ENCODE data around the gene SLC22A12.
"Not testable (repeated sequence)": the region's sequence is repeated elsewhere in the genome, so short reads cannot be mapped to it uniquely, and the experiment has no call there.

Gene SLC22A12

DNA sequence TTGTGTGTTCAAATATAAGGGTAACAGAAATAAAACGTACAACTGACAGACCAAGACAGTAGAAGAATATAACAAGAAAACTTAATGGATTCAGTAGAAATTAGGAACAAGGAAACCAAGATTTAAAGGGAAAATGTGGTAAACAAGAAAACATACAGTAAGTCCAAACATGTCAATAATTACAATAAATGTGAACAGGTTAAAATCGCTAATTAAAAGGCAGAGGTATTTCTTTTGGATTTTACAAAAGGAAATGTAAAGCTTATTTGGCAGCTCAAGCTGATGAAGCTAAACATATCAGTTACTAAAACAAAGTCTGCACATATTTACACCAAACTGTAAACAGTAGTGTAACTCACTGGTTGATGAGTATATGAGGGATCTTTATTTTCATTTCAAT is 2.3 kb upstream of the SLC22A12 start:
- DNase-seq (ENCODE audit: low read depth), result no peak

DNA sequence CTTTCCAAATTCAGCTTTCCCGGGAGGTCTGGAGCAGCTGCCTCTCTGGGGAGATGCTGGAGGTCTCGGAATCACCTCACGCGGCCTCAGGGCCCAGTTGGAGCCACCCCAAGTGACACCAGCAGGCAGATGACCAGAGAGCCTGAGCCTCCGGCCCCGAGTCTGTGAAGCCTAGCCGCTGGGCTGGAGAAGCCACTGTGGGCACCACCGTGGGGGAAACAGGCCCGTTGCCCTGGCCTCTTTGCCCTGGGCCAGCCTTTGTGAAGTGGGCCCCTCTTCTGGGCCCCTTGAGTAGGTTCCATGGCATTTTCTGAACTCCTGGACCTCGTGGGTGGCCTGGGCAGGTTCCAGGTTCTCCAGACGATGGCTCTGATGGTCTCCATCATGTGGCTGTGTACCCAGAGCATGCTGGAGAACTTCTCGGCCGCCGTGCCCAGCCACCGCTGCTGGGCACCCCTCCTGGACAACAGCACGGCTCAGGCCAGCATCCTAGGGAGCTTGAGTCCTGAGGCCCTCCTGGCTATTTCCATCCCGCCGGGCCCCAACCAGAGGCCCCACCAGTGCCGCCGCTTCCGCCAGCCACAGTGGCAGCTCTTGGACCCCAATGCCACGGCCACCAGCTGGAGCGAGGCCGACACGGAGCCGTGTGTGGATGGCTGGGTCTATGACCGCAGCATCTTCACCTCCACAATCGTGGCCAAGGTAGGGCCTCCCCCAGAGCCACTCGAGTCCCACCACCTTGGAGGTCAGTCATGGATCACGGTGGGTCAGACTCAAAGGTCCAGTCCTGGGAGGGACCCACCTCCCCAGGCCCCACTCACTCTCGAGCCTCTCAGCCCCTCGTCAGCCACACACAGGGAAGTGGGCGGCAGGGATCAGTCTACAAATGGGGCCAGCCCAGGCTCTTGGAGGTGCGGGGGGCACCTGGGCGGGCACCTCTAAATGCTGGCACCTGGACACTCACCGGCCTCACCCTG is 525 bp downstream of the SLC22A12 start:
- DNase-seq (ENCODE audit: low read depth), result no peak

DNA sequence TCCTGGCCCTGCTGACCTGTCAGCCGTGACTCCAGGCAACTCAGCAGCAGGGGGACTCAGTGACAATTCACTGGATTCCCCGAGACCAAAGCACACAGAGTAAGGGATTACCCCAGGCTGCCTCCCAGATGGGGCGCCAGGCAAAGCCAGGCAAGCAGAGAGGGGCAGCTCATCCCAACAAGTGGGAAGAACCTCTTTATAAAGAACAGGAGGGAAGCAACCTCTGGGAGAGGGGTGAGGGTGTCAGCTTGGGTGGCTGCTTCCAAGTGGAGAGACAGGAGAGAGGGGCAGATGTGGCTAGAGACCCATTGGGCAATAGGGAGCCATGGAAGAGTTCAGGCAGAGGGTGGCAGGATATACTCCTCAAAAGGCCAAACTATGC is 1.2 kb downstream of the SLC22A12 start:
- DNase-seq (ENCODE audit: low read depth), result no peak

DNA sequence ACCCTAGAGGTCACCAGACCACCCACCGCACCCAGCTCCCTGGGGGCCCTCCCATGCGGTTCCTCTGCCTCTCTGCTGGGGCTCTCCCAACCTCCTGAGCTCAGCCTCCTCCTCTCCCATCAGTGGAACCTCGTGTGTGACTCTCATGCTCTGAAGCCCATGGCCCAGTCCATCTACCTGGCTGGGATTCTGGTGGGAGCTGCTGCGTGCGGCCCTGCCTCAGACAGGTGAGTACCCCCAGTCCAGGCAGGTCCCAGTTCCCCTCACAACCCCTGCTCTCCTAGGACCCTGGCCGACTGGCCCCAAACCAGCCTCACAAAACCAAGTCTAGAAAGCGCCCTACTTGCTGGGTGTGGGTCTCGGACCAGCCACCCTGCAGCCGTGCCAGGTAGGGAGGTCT is 1.6 kb downstream of the SLC22A12 start:
- DNase-seq (ENCODE audit: low read depth), result no peak

DNA sequence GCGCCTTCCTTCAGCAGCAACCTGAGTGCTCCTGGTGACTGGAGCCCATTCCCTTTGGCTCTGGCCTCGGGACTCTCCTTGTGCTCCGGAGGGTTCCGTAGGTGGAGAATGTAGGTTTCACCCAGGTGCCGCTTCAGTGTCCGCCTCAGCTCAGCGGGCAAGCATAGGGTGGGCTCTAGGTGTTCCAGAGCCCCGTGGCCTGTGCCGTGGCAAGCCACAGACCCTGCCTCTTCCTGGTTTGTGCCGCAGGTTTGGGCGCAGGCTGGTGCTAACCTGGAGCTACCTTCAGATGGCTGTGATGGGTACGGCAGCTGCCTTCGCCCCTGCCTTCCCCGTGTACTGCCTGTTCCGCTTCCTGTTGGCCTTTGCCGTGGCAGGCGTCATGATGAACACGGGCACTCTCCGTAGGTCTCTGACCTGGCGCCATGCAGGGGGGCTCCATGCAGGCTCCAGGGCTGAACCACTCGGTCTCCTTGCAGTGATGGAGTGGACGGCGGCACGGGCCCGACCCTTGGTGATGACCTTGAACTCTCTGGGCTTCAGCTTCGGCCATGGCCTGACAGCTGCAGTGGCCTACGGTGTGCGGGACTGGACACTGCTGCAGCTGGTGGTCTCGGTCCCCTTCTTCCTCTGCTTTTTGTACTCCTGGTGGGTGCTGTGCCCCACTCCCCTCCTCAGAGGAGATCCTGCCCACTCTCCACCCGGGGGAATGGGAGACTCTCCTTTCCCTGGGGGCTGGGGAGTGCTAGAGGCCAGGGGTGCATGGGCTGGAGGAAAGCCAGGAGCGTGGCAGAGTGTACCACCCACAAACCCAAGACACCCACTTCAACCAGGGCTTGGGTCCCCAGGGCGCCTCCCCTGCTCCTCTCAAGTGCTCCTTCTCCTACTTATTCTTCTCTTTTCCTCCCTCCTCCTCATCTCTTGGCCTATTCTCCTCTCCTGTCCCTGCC is 2.4 kb downstream of the SLC22A12 start:
- no peak for DNase-seq (ENCODE audit: low read depth)

DNA sequence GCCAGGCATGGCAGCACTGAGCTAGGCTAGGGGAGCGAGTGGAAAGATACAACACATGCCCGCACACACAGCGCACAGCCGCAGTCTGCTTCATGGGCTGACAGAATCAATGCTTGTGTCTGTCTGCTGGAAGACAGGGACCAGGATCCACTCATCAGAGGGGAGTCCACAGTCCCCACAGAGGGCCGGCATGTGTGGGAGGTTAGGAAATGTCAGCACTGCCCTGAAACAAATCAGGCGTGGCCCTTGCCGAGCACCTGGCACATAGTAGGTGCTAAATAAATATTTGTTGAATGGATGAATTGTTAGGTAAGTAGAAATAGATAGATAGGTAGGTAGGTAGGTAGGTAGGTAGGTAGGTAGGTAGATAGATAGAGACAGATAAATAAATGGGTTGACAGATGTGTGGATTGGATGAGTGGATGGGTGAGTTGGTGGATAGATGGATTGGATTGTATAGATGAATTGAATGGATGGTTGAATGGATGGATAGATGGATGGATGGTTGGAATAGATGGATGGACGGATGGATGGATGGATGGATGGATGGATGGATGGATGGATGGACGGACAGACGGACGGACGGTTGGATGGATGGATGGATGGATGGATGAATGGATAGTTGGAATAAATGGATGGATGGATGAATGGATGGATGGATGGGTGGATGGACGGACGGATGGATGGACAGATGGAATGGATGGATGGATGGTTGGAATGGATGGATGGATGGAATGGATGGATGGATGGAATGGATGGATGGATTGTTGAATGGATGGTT is 3.3 kb downstream of the SLC22A12 start:
- no peak for DNase-seq (ENCODE audit: low read depth)

DNA sequence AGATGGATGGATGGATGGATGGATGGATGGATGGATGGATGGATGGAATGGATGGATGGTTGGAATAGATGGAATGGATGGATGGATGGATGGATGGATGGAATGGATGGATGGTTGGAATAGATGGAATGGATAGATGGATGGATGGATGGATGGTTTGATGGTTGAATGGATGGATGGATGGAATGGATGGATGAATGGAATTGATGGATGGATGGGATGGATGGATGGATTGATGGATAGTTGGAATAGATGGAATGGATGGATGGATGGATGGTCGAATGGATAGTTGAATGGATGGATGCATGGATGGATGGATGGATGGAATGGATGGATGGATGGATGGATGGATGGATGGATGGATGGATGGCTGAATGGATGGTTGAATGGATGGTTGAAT is 4.9 kb downstream of the SLC22A12 start:
- not testable (repeated sequence) for DNase-seq (ENCODE audit: low read depth)

DNA sequence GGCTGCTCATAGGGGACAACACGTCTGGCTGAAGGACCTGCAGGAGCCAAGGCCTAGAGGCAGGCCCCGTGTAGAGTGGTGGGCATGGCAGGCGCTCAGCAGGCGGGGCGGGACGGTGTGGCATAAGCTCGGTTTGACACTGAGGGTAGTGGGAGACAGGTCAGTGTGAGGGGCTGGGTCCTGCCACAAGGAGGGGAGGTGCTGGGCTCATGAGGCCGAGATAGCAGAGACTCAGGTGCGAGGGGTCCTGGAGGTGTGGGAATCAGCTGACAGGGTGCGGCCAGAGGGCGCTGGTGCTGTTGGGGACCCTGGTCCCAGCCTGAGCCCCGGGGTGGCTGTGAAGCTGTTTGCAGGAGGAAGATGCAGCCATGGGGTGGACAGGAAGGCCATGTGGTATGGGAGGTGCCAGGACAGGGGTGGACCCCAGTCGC is 6.7 kb downstream of the SLC22A12 start:
- DNase-seq (ENCODE audit: low read depth), result no peak

DNA sequence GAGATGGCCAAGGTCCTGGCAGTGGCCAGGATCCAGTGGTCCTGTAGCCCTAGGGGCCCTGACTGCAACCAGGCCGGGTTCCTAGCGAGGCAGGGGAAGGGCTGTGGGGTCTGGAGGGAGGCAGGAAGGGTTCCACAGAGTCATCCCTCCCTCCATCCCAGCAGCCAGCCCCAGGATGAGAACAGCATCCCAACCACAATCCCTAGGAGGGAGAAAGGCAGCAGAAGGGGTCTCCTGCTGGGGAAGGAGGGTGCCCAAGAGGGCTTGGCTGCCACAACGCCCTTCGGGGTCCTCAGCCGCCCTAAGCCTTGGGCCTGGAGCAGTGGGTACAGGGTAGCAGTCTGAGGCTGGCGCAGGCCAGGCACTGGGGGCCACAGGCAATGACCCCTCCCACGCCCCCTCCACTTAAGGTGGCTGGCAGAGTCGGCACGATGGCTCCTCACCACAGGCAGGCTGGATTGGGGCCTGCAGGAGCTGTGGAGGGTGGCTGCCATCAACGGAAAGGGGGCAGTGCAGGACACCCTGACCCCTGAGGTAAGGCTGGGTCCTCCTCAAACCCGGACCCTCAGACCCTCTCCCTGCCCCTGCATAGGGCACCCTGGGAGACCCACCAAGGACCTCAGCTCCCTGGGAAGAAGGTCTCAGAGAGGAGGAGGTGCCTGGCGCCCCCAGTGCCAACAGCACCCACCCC is 7.2 kb downstream of the SLC22A12 start:
- DNase-seq (ENCODE audit: low read depth), result no peak

DNA sequence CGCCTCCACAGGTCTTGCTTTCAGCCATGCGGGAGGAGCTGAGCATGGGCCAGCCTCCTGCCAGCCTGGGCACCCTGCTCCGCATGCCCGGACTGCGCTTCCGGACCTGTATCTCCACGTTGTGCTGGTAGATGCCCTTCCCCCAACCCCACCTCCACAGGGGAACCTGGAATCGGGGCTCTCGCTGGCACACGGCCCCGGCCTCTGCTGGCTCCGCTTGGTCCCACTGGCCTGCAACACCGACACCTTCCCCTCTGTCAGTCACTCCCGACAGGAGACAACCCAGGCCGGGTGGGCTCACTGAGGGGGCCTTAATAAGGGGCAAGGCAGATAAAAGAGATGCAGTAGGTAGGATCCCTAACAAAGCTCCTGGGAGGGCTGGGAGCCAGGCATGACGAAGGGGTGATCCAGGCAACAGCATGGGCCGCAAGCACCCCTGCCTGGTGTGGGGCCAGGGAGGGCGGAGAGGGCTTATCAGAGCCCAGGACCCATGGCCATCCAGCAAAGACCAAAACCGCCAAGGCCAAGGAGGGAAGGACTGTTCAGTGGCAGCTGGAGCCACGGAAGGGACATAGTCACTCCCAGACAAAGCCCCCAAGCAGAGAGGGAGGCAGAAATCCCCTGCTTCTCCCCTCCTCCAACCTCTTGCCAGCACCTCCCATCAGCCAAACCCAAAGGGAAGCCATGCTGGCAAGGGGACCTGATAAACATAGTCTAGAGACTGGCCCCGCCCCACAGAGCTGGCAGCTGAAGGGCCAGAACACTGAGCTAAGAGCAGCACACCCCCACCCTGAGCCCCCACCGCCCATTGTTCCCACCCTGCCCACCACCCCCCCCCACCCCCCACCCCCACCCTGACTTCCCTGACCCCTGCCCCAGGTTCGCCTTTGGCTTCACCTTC is 8.0 kb downstream of the SLC22A12 start:
- no peak for DNase-seq (ENCODE audit: low read depth)

DNA sequence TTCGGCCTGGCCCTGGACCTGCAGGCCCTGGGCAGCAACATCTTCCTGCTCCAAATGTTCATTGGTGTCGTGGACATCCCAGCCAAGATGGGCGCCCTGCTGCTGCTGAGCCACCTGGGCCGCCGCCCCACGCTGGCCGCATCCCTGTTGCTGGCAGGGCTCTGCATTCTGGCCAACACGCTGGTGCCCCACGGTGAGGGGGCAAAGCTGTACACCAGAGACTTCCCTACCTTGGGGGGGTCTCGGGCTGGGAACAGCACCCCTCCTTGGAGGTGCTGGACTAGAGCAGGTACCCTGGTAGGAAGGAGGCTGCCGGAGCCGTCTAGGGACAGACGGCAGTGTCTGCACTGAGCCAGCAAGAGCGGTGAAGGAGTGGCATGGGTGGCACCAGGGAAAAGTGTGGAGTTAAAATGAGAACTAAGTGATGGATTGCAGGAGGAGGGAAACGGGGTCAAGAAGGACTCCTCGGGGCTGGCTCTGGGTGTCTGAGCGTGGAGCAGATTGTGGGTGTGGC is 8.7 kb downstream of the SLC22A12 start:
- no peak for DNase-seq (ENCODE audit: low read depth)

DNA sequence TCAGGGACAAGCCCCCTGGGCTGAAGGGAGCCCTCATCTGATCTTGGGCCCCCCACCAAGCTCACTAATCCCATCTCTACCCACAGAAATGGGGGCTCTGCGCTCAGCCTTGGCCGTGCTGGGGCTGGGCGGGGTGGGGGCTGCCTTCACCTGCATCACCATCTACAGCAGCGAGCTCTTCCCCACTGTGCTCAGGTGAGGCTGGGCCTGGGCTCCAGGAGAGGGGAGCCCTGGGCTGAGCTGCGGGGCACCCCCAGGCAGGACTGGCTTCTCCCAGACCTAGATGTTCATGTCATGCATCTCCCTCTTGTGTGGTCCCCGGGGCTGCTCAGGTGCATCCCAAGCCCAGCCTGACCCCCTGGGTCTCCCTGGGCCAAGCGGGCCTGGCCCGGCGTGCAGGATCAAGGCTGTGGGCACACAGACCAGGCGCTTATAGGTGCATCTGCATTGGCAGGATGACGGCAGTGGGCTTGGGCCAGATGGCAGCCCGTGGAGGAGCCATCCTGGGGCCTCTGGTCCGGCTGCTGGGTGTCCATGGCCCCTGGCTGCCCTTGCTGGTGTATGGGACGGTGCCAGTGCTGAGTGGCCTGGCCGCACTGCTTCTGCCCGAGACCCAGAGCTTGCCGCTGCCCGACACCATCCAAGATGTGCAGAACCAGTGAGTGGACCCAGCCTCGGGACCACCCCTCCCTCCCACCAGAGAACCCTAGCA is 9.4 kb downstream of the SLC22A12 start:
- DNase-seq (ENCODE audit: low read depth), result no peak

DNA sequence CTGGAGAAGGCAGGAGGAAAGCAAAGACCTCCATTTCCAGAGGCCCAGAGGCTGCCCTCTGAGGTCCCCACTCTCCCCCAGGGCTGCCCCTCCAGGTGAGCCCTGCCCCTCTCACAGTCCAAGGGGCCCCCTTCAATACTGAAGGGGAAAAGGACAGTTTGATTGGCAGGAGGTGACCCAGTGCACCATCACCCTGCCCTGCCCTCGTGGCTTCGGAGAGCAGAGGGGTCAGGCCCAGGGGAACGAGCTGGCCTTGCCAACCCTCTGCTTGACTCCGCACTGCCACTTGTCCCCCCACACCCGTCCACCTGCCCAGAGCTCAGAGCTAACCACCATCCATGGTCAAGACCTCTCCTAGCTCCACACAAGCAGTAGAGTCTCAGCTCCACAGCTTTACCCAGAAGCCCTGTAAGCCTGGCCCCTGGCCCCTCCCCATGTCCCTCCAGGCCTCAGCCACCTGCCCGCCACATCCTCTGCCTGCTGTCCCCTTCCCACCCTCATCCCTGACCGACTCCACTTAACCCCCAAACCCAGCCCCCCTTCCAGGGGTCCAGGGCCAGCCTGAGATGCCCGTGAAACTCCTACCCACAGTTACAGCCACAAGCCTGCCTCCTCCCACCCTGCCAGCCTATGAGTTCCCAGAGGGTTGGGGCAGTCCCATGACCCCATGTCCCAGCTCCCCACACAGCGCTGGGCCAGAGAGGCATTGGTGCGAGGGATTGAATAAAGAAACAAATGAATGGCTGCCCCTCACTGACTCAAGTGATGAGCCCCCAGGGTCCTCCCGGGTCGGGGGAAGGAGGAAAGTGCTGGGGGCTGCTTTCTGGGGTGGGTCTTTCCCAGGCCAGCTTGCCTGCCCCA is 10.8 kb downstream of the SLC22A12 start:
- no peak for DNase-seq (ENCODE audit: low read depth)

DNA sequence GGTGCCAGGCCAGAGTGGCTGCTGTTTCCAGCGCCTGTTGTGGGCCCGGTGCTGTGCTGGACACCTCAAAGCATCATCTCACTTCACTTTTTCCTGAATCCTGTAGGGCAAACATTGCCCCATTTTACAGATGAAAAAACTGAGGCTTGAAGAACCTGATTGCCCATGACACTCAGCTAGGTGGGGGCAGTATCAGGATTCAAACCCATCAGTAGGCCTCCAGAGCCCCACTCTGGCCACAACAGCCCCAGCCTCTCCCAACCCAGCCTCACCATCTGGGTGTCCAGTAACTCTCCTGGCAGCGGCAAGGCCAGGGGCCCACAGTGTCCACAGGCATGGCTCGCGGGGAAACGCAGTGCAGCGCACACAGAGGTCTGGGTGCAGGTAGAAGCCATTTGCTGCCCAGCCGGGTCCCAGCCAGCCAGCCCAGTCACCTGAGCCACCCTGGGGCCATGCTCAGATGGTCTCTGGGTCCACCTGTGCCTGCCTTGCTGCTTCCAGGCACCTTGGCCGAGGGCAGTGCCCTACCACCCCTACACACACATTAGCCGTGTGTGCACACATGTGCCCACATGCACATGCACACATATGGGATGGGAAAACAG is 11.5 kb downstream of the SLC22A12 start:
- no peak for DNase-seq (ENCODE audit: low read depth)

DNA sequence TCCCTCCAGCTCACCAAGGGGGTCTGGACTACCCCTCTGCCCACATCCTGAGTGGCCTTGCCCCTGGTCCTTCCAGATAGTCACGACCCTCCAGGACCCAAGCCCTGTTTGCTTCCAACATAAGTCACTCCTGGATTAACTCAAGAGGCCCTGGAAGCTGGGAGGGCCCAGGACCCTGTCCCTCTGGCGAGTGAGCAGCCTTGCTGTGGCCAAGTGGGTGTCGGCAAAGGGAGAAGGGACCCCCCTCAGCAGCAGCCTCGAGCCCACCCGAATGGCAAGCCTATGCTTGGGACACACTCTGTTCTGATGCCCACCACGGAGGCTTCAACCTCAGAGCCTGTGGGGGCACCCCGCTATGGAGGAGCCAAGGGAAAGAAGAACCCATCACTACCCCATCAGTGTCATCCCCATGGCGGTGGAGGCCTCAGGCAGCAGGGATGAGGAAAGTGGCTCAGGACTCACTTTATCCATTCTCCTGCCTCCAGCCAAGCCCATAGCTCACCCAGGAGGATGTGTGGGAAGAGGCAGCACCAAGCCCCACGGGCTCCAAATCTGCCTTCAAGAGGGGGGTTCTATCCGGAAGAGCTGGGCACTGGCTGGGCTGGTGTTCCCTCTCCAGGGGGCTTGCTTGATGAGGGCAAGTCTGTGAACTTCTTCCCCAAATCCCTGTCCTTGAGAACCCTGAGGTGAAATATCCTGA is 12.5 kb downstream of the SLC22A12 start:
- no peak for DNase-seq (ENCODE audit: low read depth)

DNA sequence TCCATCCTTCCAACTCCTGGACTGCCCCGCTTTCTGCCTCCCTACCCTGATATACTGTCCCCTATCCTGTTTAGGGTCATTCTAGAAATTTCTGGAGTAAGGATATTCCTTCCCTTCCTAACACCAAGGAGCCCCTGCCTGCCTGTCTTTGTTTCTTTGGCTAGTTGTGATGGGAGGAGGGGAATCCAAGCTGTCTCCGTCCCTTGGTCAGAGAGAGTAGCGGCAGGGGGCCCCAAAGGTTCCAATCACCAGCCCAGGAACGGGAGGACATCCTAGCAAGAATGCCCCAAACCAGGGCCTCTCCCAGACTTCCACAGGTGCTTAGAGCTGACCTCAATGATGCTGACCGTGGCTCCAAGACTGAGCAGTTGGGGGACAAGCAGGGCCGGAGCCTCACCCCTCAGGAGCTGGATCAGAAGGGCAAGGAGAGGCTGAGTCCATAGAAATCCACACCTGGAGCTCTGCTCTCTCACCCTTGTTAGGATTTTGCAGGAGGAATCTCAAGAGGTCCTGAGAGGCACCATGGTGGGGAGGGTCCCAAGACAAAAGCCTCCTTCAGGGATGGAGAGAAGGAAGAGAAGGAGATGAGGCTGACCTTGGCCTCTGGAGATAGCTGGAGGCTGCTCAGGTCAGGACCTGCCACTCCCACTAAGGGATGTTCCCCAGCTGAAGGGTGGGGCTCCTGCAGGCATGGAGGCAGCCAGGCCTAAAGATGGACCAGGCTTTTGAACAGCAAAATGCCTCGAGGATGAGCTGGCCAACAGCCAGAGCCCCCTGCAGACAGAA is 13.6 kb downstream of the SLC22A12 start:
- DNase-seq (ENCODE audit: low read depth), result no peak

DNA sequence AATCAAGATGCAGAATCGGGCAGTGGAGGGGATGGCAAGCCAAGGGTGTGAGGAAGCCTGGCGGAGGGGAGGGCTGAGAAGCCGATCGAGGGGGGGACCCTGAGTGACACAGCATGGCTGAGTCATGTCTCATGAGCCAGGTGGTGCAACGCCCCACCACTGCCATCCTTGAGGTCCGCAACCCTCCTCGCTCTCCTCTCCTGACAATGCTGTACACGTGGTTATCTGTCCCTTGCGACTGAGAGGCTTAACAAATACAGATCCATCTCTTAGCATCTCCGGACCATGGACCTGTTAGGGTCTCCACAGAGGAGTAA is 14.2 kb downstream of the SLC22A12 start:
- no peak for DNase-seq (ENCODE audit: low read depth)

Data from EH (cell line).